ENCODE results near the gene CFAP54. TPM values are rescaled to one million over a fixed set of nuclear protein-coding genes. Genes with fewer than 3 reads are reported as not detected.
"Not testable (repeated sequence)": the region's sequence is repeated elsewhere in the genome, so short reads cannot be mapped to it uniquely, and the experiment has no call there.

CFAP54 gene
- total RNA-seq, 2 donors from 2014 or later = 0.38 to 0.97 TPM

DNA sequence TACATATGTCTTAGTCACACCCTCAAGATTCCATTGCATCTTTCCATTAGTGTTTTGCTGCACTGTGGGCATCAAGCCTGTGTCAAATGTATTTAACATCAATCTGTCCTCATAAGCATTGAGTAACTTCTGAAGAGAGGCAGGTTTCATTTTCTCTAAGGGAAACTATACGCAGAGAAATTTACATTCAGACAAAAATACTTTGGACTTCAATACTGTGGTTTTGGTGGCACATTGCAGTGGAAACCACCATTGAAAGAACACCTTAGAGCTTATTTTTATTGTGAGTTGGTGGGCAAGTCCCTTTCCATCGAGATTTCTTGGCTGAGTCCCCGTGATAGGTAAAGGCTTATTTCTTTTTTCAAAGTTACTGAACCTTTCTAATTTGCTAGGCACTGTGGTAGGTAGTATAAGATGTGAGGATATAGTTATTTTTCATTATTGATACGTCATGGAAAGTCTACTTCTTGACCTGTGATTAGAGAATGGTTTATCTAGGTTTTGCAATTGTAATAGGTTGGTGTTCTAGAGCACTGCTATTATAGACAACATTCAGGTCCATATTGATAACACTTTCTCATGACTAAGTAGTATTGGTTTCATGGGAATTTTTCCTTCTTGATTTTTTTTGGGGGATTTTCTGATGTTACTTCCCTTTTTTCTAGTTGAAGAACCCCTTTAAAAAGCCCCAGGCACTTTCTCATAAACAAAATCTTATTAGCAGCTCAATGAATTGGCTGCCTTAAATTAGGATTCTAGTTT is 81.9 kb downstream of the CFAP54 start:
- no peak for DNase-seq
- intact Hi-C loops (cut with DNase I) = no loop called here
- ATAC-seq = no peak

DNA sequence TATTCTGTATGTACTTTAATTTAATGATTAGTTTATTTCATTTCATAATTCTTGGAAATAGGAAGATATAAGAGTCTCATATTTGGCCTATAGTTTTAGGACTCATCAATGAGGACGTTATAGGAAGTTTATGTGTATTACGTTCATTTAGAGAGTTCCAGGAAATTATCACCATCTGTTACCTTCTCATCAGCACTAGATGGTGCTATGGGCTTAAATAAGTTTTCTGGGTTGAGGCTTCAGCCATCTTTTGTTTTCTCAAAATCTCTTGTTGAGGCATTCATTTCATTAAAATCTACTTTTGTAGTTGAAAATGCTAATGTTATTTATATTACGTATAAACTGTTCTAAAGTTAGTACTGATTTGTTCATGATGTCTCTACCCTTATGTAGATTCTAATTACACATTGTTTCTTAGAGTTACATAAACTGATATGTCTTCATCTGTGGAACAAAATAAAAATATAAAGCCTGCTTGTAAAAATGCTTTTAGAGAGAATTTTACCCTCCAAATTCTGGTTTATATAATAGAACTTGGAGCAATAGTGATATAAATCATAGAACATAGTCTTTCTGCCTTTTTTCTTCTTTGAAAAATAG is 89.2 kb downstream of the CFAP54 start:
- DNase-seq (no peak), ATAC-seq (peak in 1 of 2 donors; percentile 49)
- intact Hi-C loops (cut with DNase I) = loop anchor here in 1 of 2 donors (2.0 kb wide), 2 partner anchors 730 to 1816 kb away; no protein-coding TSS in a partner anchor

GRCh38 chr12:96585977-96586376 is 96.6 kb downstream of the CFAP54 start:
- intact Hi-C loops (cut with DNase I) = loop anchor here (10.0 kb wide), 2 partner anchors 399 to 729 kb away; no protein-coding TSS in a partner anchor
- no peak for ATAC-seq
- DNase-seq = no peak

- no peak for DNase-seq
- no peak for ATAC-seq
- intact Hi-C loops (cut with DNase I) = loop anchor here (10.0 kb wide), 2 partner anchors 397 to 727 kb away; no protein-coding TSS in a partner anchor
These were observed 98.3 kb downstream of the CFAP54 start for GRCh38 chr12:96587691-96588090.

GRCh38 chr12:96590970-96591369 is 101.6 kb downstream of the CFAP54 start:
- DNase-seq (no peak), ATAC-seq (no peak)
- intact Hi-C loops (cut with DNase I) = no loop called here

DNA sequence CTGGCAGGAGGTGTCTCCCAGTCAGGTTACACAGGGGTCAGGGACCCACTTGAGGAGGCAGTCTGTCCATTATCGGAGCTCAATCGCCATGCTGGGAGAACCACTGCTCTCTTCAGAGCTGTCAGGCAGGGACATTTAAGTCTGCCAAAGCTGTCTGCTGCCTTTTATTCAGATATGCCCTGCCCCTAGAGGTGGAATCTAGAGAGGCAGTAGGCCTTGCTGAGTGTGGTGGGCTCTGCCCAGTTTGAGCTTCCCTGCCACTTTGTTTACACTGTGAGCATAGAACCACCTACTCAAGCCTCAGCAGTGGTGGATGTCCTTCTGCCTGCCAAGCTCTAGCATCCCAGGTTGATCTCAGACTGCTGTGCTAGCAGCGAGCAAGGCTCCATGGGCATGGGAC is 115.0 kb downstream of the CFAP54 start:
- ATAC-seq; intact Hi-C loops (cut with DNase I); DNase-seq: not testable (repeated sequence)

- intact Hi-C loops (cut with DNase I) = no loop called here
- no peak for ATAC-seq
- no peak for DNase-seq
These were observed 116.3 kb downstream of the CFAP54 start for GRCh38 chr12:96605684-96606083.

GRCh38 chr12:96606134-96606533 is 116.8 kb downstream of the CFAP54 start:
- intact Hi-C loops (cut with DNase I) = no loop called here
- ATAC-seq (no peak), DNase-seq (no peak)

DNA sequence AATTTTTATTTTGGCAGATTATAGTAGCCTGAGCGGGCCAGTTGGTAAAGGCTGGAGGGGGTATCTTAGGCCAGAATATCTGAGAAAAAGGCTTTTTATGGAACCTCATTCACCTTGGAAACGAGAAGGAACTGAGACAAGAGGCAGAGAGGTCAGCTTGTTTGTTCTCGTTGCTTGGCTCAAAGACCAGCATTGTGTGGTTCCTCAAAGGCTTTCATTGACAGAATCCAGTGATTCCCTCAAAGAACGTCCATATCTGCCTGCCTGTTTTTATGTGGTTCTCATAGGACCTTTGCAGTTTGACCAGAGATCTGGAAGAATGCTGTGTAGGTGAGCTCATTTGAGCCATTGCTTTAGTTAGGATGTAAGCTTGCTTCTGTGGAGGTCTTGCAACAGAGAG is 117.3 kb downstream of the CFAP54 start:
- intact Hi-C loops (cut with DNase I) = no loop called here
- DNase-seq (no peak), ATAC-seq (no peak)

- DNase-seq (no peak), ATAC-seq (no peak)
- intact Hi-C loops (cut with DNase I) = no loop called here
These were observed 127.8 kb downstream of the CFAP54 start for GRCh38 chr12:96617178-96617577.

DNA sequence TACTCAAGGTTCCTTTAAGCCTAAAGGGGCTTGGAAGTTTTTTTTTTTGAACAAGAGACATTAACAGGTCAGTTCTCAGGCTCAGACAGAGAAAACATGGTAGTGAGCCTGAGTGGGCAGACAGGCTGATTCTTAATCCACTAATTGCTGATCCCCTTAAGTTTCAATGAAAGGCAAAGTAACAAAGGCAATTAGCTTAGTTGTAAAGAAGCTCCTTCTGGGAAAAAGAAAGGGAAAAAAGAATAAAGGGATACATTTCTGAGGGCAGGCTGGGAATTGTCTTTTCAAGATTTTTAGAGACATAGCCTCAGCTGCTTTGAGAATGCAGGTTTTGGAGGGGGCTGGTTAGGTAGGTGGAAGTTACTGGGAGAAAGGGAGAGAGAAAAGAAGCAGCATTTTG is 133.8 kb downstream of the CFAP54 start:
- intact Hi-C loops (cut with DNase I) = no loop called here
- no peak for ATAC-seq
- no peak for DNase-seq

DNA sequence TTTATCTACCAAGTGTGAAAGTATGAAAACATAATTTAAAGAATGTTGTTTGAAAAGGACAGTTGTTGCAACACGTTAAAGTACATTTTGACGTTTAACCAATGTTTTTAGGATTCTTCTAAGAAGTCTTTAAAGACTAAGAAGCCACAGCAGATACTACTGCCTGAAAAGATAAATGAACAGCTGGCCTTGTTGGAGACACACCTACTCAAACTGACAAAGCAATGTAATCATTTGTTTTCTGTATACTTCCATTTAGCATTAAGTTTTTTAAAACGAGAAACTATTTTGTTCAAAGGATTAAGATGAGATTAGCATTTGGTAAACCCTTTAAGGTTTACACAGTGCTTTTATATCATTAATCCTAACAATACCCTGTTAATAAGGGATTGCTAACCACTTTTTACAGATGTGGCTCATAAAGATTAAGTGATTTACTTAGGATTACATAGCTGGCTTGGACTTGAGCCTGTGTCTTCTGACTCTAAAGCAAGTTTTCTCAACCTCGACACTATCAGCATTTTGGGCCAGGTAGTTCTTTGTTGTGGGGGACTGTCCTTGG is 134.4 kb downstream of the CFAP54 start:
- ATAC-seq (no peak), DNase-seq (no peak)
- intact Hi-C loops (cut with DNase I) = no loop called here

GRCh38 chr12:96635844-96636243 is 146.5 kb downstream of the CFAP54 start:
- ATAC-seq = no peak
- intact Hi-C loops (cut with DNase I) = no loop called here
- no peak for DNase-seq

GRCh38 chr12:96636895-96637294 is 147.5 kb downstream of the CFAP54 start:
- DNase-seq (no peak), ATAC-seq (no peak)
- intact Hi-C loops (cut with DNase I) = no loop called here

- DNase-seq (no peak), ATAC-seq (no peak)
- intact Hi-C loops (cut with DNase I) = no loop called here
These were observed 159.5 kb downstream of the CFAP54 start for GRCh38 chr12:96648923-96649322.

DNA sequence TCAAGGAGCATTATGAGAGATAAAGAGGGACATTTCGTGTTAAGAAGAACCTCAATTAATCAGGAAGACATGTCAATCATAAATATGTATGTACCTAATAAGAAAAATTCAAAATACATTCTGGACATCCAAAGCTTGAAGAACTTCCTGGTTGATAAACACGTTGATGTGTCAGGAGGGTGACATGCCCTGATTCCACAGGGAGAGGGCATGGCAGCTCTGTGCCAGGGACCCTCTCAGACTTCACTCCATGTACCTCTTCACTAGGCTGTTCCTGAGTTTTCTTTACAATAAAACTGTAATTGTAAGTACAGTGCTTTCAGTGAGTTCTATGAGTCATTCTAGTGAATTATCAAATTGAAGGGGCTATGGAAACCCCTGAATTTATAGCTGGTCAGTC is 163.5 kb downstream of the CFAP54 start:
- no peak for DNase-seq
- no peak for ATAC-seq
- intact Hi-C loops (cut with DNase I) = no loop called here

GRCh38 chr12:96658075-96658474 is 168.7 kb downstream of the CFAP54 start:
- ATAC-seq (no peak), DNase-seq (no peak)
- intact Hi-C loops (cut with DNase I) = no loop called here

- ATAC-seq = no peak
- DNase-seq = no peak
- intact Hi-C loops (cut with DNase I) = no loop called here
These were observed 180.4 kb downstream of the CFAP54 start for GRCh38 chr12:96669786-96670185.

DNA sequence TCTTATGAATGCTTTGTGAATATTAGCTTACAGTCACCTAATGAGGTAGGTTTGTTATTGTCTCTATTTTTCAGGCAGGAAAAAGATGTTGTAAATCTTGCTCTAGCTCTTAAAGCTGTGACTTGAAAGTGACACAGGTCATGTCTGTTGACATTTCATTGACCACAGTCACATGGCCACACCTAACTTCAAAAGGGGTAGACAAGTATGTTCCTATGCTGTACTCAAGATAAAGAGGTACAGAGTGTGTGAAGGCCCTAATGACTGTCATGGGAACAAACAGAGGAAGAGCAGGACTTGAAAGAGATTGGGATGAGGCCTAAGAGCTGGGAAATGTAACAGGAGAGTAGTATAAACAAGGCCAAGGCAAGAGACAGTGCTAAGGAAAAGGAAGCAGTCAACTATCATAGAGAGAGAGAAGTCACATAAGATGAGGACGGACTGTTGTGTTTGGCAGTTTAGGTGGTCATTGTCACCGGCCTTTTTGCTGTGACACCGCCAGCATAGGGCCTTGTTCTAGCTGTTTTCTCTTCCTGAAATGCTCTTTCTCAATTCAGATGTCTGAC is 181.0 kb downstream of the CFAP54 start:
- no peak for ATAC-seq
- intact Hi-C loops (cut with DNase I) = no loop called here
- DNase-seq = no peak

GRCh38 chr12:96675519-96675918 is 186.1 kb downstream of the CFAP54 start:
- DNase-seq; ATAC-seq; intact Hi-C loops (cut with DNase I): not testable (repeated sequence)

Measured in left cardiac atrium (tissue), 4 donors.